A549 (cell line): ENCODE data around the gene PPM1J. TPM values are rescaled to one million over a fixed set of nuclear protein-coding genes. Genes with fewer than 3 reads are reported as not detected.

Experiments
- ATAC-seq, 2 experiments: fragments of 200-7000 bp in 1 of 2; fragments of >200 bp in 1 of 2; cut with Nextera tagmentation in 1 of 2; cut with Tn5 transposase in 1 of 2; 3 replicates each; pipeline versions ENCODE4 v1.8.0 to v1.9.1; 2018 to 2020; ENCODE audit warnings: mild to moderate bottlenecking in 1 of 2, moderate library complexity in 1 of 2
- CTCF ChIA-PET: fragments of 300-600 bp; sonication (Branson Sonifier 250); formaldehyde crosslinking; extraction: SDS; loops from one replicate; lab custom pipeline; 2021; ENCODE audit warnings: antibody characterized with exemption, inconsistent platforms; lab: Yijun Ruan, JAX
- POLR2A ChIA-PET: fragments of 350-600 bp; formaldehyde crosslinking; extraction: SDS; loops from one replicate; lab custom pipeline; 2021; ENCODE audit warnings: antibody characterized with exemption, inconsistent platforms; lab: Yijun Ruan, JAX
- DNase-seq, 2 experiments: peaks; one replicate each; pipeline versions ENCODE4 v3.0.0 to v3.0.0-alpha.2; 2011 to 2016; ENCODE audit warnings: low read depth in 1 of 2, low spot score in 1 of 2
- FAIRE-seq: peaks from 2 replicates; lab custom pipeline; 2011; peaks lifted over from hg19 to GRCh38; lab: Jason Lieb, UNC
- H3K27ac ChIP-seq, 2 experiments: fragments of >200 bp; sonication (Bioruptor Twin); formaldehyde crosslinking; 3 replicates each; pipeline ENCODE4 v1.5.1; 2016 to 2017
- H3K4me1 ChIP-seq: fragments of >200 bp; sonication (Bioruptor Twin); formaldehyde crosslinking; 3 replicates; pipeline ENCODE4 v1.6.1; 2016
- H3K4me2 ChIP-seq: fragments of >200 bp; sonication (Bioruptor Twin); formaldehyde crosslinking; 3 replicates; pipeline ENCODE4 v1.6.1; 2016
- H3K4me3 ChIP-seq: fragments of >200 bp; sonication (Bioruptor Twin); formaldehyde crosslinking; 3 replicates; pipeline ENCODE4 v1.5.1; 2016
- H3K9me3 ChIP-seq: fragments of >200 bp; sonication (Bioruptor Twin); formaldehyde crosslinking; 3 replicates; pipeline ENCODE4 v1.6.1; 2016
- CHD4 ChIP-seq: fragments of 200-600 bp; sonication (generic); IDR thresholded peaks from 2 replicates; pipeline ENCODE4 v1.6.1; 2016; ENCODE audit warnings: antibody characterized with exemption, mild to moderate bottlenecking, borderline replicate concordance
- EHMT2 ChIP-seq: fragments of 200-600 bp; sonication (generic); IDR thresholded peaks from 2 replicates; pipeline ENCODE4 v1.6.1; 2016; ENCODE audit warnings: antibody characterized with exemption, low read depth, mild to moderate bottlenecking, moderate library complexity
- ELK1 ChIP-seq: fragments of 150-350 bp; IDR thresholded peaks from 2 replicates; pipeline ENCODE4 v1.6.1; 2014; ENCODE audit warnings: low read depth, mild to moderate bottlenecking, low read length
- ESRRA ChIP-seq: fragments of 150-350 bp; IDR thresholded peaks from 2 replicates; pipeline ENCODE4 v1.6.1; 2014; ENCODE audit warnings: mild to moderate bottlenecking, low read length, borderline replicate concordance
- FOSB ChIP-seq: fragments of 250-450 bp; sonication (Bioruptor Pico); IDR thresholded peaks from 2 replicates; pipeline ENCODE4 v1.5.0; 2020; ENCODE audit warnings: mild to moderate bottlenecking, moderate library complexity
- FOSL2 ChIP-seq, 2 experiments: fragments of 450-650 bp in 1 of 2; fragments of >200 bp in 1 of 2; sonication (Bioruptor Twin) in 1 of 2; formaldehyde crosslinking; IDR thresholded peaks; 2 replicates each; pipeline versions ENCODE4 v1.5.0 to v1.6.1; 2016 to 2020; ENCODE audit warnings: mild to moderate bottlenecking in 1 of 2, moderate library complexity in 1 of 2
- GATA3 ChIP-seq: IDR thresholded peaks from 2 replicates; pipeline ENCODE4 v1.6.1; 2012; ENCODE audit warnings: borderline replicate concordance
- HEYL ChIP-seq: fragments of 250-450 bp; sonication (Bioruptor Pico); IDR thresholded peaks from 2 replicates; pipeline ENCODE4 v1.8.0; 2021; ENCODE audit warnings: mild to moderate bottlenecking, moderate library complexity
- HOXA7 ChIP-seq: fragments of 250-450 bp; sonication (Bioruptor Pico); IDR thresholded peaks from 2 replicates; pipeline ENCODE4 v1.5.0; 2020; ENCODE audit warnings: mild to moderate bottlenecking, moderate library complexity
- HOXB5 ChIP-seq: fragments of 250-450 bp; sonication (Bioruptor Pico); IDR thresholded peaks from 2 replicates; pipeline ENCODE4 v1.5.0; 2020; ENCODE audit warnings: mild to moderate bottlenecking, moderate library complexity
- JUNB ChIP-seq: fragments of >200 bp; sonication (Bioruptor Twin); formaldehyde crosslinking; IDR thresholded peaks from 2 replicates; pipeline ENCODE4 v1.6.1; 2016
- KDM5A ChIP-seq: fragments of 200-600 bp; sonication (generic); IDR thresholded peaks from 2 replicates; pipeline ENCODE4 v1.6.1; 2016; ENCODE audit warnings: antibody characterized with exemption, mild to moderate bottlenecking
- NFE2L2 ChIP-seq: fragments of 150-350 bp; conservative IDR thresholded peaks from 2 replicates; pipeline ENCODE4 v1.6.1; 2014; ENCODE audit warnings: low read length
- PHF8 ChIP-seq: fragments of 200-600 bp; sonication (generic); IDR thresholded peaks from 2 replicates; pipeline ENCODE4 v1.6.1; 2016; ENCODE audit warnings: low read depth, mild to moderate bottlenecking, antibody characterized with exemption, moderate library complexity, borderline replicate concordance
- POLR2A ChIP-seq: IDR thresholded peaks from 2 replicates; pipeline ENCODE4 v1.6.1; 2012; ENCODE audit warnings: mild to moderate bottlenecking, low read length
- RCOR1 ChIP-seq: fragments of 150-350 bp; IDR thresholded peaks from 2 replicates; pipeline ENCODE4 v1.6.1; 2014; ENCODE audit warnings: antibody characterized with exemption, low read length, low read depth
- RNF2 ChIP-seq: fragments of 200-600 bp; sonication (generic); IDR thresholded peaks from 2 replicates; pipeline ENCODE4 v1.6.1; 2016; ENCODE audit warnings: low read depth, mild to moderate bottlenecking, antibody characterized with exemption, moderate library complexity, borderline replicate concordance
- SREBF2 ChIP-seq: fragments of 450-650 bp; IDR thresholded peaks from 2 replicates; pipeline ENCODE4 v1.6.1; 2014; ENCODE audit warnings: mild to moderate bottlenecking, moderate library complexity
- TFCP2L1 ChIP-seq: fragments of 250-450 bp; sonication (Bioruptor Pico); IDR thresholded peaks from 2 replicates; pipeline ENCODE4 v1.5.0; 2021; ENCODE audit warnings: mild to moderate bottlenecking
- WGBS: methylation state at CpG from one replicate; pipeline ENCODE4 v1.1.6; 2017; ENCODE audit errors: missing lambda C conversion rate; 5-methylcytosine and 5-hydroxymethylcytosine counted together
- polyA plus RNA-seq, 4 experiments: library from polyadenylated mRNA; depleted of rRNA in 3 of 4; stranded (reverse); fragments of >200 nt; fragmentation: RNase III in 1 of 4; extraction: RNeasy Plus Mini Kit Qiagen cat#74134 plus additional on column Dnase treatment in 1 of 4; gene quantifications; 2 replicates in 3 of 4; 3 replicates in 1 of 4; pipeline ENCODE4 v1.2.3, GENCODE V29; 2011 to 2017
- TF ChIP-seq, protein P1 (sequence below): IDR thresholded peaks from 2 replicates; pipeline ENCODE4 v1.6.1; 2012
- TF ChIP-seq, protein P2 (sequence below): fragments of 450-650 bp; IDR thresholded peaks from 2 replicates; pipeline ENCODE4 v1.6.1; 2014; ENCODE audit warnings: antibody characterized with exemption

Gene PPM1J
- polyA plus RNA-seq, 2 of the 4 experiments (the other 2 are of a cell fraction) = 0.32 to 0.62 TPM

GRCh38 chr1:112704391-112704933 is 10.7 kb downstream of the PPM1J start:
- Histone ChIP-seq H3K27ac (peak overlapping the region; percentile 98 to 100), H3K4me1 (peaks cover 60% of the 10 kb centered on the region), H3K4me2 (peak overlapping the region; percentile 94), H3K9me3 (no peaks in the 10 kb centered on the region), H3K4me3 (peak overlapping the region; percentile 99)
- FAIRE-seq (no peak), ATAC-seq (no peak), DNase-seq (no peak)
- 29% methylated on average over 6 of the region's 7 CpGs for WGBS
- TF ChIP-seq RCOR1 = no peak
- no peak for TF ChIP-seq POLR2A
- TF ChIP-seq RNF2 = no peak
- no peak for TF ChIP-seq SREBF2
- TF ChIP-seq HOXB5 (CRISPR knock-in tag) = no peak
- TF ChIP-seq, protein P1, sequence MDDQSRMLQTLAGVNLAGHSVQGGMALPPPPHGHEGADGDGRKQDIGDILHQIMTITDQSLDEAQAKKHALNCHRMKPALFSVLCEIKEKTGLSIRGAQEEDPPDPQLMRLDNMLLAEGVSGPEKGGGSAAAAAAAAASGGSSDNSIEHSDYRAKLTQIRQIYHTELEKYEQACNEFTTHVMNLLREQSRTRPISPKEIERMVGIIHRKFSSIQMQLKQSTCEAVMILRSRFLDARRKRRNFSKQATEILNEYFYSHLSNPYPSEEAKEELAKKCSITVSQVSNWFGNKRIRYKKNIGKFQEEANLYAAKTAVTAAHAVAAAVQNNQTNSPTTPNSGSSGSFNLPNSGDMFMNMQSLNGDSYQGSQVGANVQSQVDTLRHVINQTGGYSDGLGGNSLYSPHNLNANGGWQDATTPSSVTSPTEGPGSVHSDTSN = no peak
- TF ChIP-seq JUNB = no peak
- no peak for TF ChIP-seq HEYL (CRISPR knock-in tag)
- TF ChIP-seq EHMT2 = no peak
- TF ChIP-seq, protein P2, sequence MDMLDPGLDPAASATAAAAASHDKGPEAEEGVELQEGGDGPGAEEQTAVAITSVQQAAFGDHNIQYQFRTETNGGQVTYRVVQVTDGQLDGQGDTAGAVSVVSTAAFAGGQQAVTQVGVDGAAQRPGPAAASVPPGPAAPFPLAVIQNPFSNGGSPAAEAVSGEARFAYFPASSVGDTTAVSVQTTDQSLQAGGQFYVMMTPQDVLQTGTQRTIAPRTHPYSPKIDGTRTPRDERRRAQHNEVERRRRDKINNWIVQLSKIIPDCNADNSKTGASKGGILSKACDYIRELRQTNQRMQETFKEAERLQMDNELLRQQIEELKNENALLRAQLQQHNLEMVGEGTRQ = no peak
- no peak for TF ChIP-seq PHF8
- no peak for TF ChIP-seq TFCP2L1 (CRISPR knock-in tag)
- TF ChIP-seq CHD4 = no peak
- TF ChIP-seq KDM5A = no peak
- TF ChIP-seq GATA3 = no peak
- TF ChIP-seq FOSB (CRISPR knock-in tag) = no peak
- TF ChIP-seq NFE2L2 = no peak
- TF ChIP-seq FOSL2 (IDR thresholded peaks at IDR 0.05) = no peak
- no peak for TF ChIP-seq FOSL2 (CRISPR knock-in tag; IDR thresholded peaks at IDR 0.05)
- TF ChIP-seq ESRRA = no peak
- CTCF ChIA-PET = interaction anchor here (1.0 to 2.9 kb wide), 5 partner anchors 11 to 335 kb away, joined by 3 to 18 read pairs (median 4); partner anchors contain the start of gene PPM1J
- POLR2A ChIA-PET = interaction anchor here (0.6 to 1.7 kb wide), 7 partner anchors 9 to 310 kb away, joined by 3 to 9 read pairs (median 4); partner anchors contain the start of gene MOV10

GRCh38 chr1:112703706-112704105 is 11.4 kb downstream of the PPM1J start:
- ChIA-PET POLR2A (interaction anchor here (1.7 kb wide), 1 partner anchor 310 kb away, joined by 9 read pairs; no protein-coding TSS in a partner anchor), CTCF (interaction anchor here (1.0 to 2.9 kb wide), 5 partner anchors 12 to 334 kb away, joined by 3 to 18 read pairs (median 4); partner anchors contain the start of genes MOV10 and PPM1J)
- FAIRE-seq (no peak), ATAC-seq (no peak), DNase-seq (no peak)
- Histone ChIP-seq H3K27ac (peak overlapping the region; percentile 98 to 100; a peak in 4 of 6 replicates), H3K4me2 (peak overlapping the region; percentile 94), H3K4me1 (peaks cover 68% of the 10 kb centered on the region), H3K9me3 (no peaks in the 10 kb centered on the region), H3K4me3 (no peak overlapping the region)
- no peak for TF ChIP-seq ELK1
- no peak for TF ChIP-seq ESRRA
- no peak for TF ChIP-seq HOXA7 (CRISPR knock-in tag)
- no peak for TF ChIP-seq KDM5A
- 83% methylated on average over 8 of the region's 8 CpGs for WGBS
